NCI-H2029 treated with DMSO at 0.1 percent for 48 hours (cell line): ENCODE measurements around the gene IL13RA1.
"Not testable (repeated sequence)": the region's sequence is repeated elsewhere in the genome, so short reads cannot be mapped to it uniquely, and the experiment has no call there.

Experiments
- DNase-seq: peaks from one replicate; lab custom pipeline; 2025; lab: John Stamatoyannopoulos, UW

The IL13RA1 gene

GRCh38 chrX:118780509-118780908 lies 53.1 kb downstream of the IL13RA1 start:
- DNase-seq: no peak

DNA sequence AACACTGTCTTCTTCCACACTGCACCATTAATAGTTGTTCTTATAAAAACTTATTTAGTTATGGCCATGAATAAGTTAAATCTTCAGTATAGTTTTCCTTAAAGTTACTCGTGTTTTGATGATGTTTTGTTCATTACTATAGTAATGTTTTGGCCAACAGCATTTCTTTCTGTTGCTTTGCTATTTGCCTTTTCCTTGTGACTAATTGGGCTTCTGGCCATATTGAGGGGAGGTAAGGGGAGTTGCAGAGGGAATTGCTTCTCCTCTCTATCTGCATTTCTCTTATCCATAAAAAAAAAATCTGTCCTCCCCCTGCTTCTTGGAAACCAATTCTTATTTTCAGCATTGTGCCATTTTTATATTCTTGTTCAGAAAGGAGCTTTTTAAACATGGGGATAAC lies 53.5 kb downstream of the IL13RA1 start:
- no peak for DNase-seq

GRCh38 chrX:118795528-118796280 lies 68.3 kb downstream of the IL13RA1 start:
- DNase-seq: no peak

GRCh38 chrX:118802857-118803256 lies 75.5 kb downstream of the IL13RA1 start:
- no peak for DNase-seq

DNA sequence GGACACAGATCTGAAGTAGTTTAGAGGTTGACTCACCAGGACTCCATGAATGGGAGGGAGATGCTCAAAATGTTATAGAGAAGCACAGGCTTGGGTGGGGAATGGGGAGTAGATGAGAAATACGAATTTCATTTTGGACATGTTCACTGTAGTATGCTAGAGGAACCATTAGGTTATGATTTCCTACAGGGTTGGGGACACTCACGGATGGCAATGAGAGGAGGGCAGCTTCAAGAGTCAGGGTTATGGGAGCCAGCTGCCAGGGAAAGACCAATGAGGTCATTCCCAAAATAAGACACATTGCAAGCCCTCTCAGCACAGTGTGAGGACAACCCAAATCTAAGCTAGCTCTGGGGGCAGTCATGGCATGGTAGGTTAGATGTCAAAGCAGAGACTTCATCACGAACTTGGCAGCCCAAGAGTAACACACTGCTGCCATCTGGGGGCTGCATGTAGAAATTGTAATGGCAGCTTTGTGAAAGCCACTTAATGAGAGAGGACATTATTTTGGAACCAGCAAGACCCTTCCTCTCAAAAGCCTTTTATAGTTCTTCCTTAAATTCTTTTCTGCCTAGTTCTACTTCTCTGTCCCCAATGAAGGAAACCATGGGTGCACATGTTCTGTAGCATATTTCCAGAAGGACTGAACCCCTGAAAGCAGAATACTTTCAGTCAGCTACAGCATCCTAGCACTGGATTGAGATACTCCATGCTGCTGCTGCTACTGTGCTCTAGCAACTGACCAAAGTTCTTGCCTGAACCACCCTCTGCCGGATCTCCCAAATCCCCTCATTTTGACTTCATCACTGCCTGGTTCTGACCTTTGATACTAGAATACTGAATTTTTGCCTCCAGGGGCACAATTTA lies 80.0 kb downstream of the IL13RA1 start:
- DNase-seq: peak; percentile 15

- DNase-seq: not testable (repeated sequence)
Measured at GRCh38 chrX:118817257-118817656, 89.9 kb downstream of the IL13RA1 start.

GRCh38 chrX:118823263-118824172 lies 96.1 kb downstream of the IL13RA1 start, which contains the start of gene ZCCHC12:
TSS of gene ZCCHC12 (plus strand) at chrX:118823824. CDS start at chrX:118825245, 1,421 bp downstream.
- peak; percentile 13 for DNase-seq

- DNase-seq: no peak
Measured at GRCh38 chrX:118824173-118824730, 96.8 kb downstream of the IL13RA1 start.

DNA sequence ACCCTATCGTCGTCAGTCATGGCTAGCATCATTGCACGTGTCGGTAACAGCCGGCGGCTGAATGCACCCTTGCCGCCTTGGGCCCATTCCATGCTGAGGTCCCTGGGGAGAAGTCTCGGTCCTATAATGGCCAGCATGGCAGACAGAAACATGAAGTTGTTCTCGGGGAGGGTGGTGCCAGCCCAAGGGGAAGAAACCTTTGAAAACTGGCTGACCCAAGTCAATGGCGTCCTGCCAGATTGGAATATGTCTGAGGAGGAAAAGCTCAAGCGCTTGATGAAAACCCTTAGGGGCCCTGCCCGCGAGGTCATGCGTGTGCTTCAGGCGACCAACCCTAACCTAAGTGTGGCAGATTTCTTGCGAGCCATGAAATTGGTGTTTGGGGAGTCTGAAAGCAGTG lies 97.8 kb downstream of the IL13RA1 start:
- no peak for DNase-seq

GRCh38 chrX:118839334-118839958 lies 112.0 kb downstream of the IL13RA1 start:
- no peak for DNase-seq
